Skin of body (tissue), 2 donors: ENCODE results near the gene RFC5. TPM values are rescaled to one million over a fixed set of nuclear protein-coding genes. Genes with fewer than 3 reads are reported as not detected.
"Not testable (repeated sequence)": the region's sequence is repeated elsewhere in the genome, so short reads cannot be mapped to it uniquely, and the experiment has no call there.

Experiments used
- DNase-seq: peaks from one replicate; lab custom pipeline; 2025; lab: John Stamatoyannopoulos, UW
- total RNA-seq: library from RNA; depleted of rRNA; stranded (reverse); fragments of >200 nt; gene quantifications from one replicate; pipeline ENCODE4 v1.2.3, GENCODE V29; 2014

Gene RFC5, protein sequence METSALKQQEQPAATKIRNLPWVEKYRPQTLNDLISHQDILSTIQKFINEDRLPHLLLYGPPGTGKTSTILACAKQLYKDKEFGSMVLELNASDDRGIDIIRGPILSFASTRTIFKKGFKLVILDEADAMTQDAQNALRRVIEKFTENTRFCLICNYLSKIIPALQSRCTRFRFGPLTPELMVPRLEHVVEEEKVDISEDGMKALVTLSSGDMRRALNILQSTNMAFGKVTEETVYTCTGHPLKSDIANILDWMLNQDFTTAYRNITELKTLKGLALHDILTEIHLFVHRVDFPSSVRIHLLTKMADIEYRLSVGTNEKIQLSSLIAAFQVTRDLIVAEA
- 16.5 TPM for total RNA-seq

DNA sequence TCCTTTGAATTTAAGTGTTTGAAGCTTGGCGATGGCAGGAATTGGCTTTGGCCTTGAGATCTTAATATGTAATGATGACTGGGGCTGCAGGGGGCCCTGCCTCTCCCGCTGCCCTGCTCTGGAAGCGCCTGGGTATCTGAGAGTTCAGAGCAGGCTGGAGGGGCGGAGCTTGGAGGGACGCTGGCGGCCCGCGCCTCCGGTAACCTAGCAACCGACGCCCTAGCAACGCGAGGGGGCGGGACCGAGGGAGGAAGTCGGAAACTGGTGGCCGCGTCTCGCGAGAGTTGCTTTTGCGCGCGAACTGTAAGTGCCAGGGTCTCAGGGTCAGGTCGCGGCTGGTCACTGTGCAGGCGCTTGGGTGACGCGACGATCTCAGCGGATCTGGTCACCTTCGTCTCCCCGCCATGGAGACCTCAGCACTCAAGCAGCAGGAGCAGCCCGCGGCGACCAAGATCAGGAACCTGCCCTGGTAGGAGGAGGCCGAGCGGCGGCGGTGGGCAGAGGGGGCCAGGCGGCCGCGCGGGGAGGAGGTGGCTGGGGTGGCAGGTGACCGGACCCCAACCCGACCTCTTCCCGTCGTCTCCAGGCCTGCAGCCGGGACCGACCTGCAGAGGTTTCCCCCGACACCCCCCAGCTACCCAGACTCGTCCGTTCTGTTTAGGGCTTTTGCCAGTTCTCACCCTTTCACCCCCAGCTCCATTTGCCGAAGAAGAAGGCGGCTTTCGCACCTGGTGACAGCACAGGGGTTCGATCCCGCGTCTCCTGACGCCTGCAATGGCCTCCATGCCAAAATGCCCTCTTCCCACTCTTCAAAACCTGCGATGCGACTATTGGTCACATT, at the start of gene RFC5:
TSS of gene RFC5 (plus strand) at position 280 of the 841 bp plus-strand sequence. CDS start at position 405, 125 bp downstream.
- peak; percentile 95 for DNase-seq

DNA sequence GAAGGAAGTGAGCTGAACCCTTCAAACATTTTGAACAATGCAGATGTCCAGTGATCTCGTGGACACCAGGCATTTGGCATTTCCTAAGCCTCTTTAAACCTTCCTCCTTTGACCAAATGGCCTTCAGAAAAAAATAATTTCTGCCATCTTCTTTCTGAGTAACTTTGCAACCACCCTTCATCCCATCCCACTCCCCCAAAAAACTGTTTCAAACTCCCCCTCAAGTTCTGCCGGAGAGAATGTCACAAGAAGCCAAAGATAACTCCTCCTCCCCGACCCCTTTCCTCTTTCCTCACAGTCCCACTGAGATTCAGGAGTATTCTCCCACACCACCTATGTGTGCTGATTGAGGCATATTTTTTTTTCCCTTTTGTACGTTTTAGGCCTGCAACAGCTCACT, 49.5 kb upstream of the RFC5 start:
- no peak for DNase-seq

DNA sequence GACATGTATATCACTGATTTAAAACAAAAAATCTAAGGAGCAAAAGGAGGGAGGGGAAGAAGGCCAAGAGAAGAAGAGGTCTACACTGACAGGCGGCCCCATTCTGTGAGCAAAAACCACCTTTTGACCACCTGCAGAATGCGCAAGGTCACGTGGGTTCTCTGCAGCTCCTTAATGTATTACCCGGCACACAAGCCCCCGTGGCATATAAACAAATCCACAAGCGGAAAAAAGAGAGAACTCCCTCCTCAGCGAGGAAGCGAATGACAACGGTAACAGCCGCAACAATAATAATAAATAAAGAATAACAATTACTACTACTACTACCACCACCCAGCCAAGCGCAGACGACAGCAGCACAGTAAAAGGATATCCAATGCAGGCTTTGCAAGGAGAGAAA, 49.0 kb upstream of the RFC5 start:
- DNase-seq, result no peak

DNA sequence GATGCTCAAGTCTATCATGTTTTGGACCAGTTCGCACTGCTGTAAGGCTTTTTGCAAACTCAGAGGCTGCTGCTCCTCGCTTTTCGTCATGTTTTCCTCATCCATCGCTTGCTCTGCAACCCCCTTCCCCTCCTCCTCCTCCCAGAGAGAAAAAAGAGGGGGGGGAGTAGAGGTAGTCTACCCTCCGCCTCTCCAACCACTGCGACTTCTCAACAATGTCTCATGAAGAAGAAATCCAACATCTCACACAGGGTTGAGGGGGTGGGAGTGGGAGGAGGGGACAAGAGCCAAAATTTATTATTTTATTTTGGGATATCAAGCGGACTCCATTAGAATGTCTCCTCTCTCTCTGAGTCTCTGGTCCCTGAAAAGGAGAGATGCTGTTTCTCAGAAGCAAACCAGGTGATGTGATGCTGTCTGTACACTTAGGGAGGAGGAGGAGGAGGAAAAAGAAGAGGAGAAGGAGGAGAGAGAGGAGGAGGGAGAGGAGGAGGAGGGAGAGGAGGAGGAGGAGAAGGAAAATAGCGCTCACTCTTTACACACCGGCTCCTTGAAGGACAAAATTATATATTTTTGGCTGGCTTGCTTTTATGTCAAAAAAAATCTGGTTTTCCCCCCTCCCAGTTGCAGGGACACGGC, 48.2 kb upstream of the RFC5 start:
- DNase-seq, result no peak

DNA sequence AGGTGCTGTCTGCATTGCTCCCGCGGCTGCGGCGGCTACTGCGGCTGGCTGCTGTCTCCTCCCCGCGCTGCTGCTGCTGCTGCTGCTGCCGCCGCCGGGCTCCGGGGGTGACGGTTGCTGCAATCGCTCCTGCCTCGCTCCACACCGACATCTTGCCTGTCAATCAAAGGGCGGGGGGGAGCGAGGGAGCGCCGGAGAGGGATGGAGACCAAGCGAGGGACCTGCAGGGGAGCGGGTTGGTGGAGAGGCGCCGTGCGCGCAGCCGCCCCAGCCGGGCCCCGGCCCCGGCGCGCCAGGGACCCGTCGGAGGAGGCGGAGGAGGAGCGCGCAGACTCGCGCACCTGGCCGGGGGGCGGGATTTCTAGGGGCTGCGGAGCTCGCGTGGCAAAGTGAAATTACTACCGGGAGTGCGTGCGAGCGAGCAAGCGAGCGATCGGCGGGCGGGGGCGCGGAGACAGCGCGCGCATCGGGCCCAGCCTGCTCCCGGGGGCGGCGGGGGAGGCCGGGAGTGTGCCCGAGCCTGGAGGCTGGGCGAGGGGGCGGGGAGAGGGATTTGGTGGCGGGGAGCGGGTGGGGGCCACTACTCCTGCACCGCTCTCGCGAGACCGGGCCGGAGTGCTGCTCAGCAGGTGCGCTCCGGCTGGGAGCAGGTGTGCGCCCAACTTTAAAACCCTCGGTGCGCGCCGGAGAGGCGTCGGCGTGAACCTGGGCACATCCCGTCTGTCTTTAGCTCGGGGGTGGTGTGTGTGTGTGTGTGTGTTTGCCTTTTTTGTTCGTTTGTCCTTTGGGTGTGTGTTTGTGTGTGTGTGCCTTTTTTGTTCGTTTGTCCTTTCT, 47.5 kb upstream of the RFC5 start, which contains the start of gene KSR2:
TSS of gene KSR2 (minus strand) at position 165 of the 834 bp plus-strand sequence. CDS start 735 bp downstream, outside the sequence.
- DNase-seq, result no peak

DNA sequence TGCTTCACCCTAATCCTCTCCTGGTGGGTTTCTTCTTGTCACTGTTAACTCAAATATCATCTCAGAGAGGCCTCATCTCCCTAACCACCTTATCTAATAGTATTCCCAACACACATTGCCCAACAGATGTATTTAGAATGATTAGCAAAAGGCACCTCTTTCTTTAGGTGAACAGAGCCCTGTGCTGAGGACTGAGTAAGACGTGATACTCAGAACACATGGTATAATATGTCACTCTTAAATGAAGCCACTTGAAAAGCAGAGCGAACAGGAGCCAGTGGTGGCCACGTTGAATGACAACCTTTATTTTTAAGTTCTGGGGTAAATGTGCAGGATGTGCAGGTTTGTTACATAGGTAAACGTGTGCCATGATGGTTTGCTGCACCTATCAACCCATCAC, 46.2 kb upstream of the RFC5 start:
- DNase-seq, result no peak

DNA sequence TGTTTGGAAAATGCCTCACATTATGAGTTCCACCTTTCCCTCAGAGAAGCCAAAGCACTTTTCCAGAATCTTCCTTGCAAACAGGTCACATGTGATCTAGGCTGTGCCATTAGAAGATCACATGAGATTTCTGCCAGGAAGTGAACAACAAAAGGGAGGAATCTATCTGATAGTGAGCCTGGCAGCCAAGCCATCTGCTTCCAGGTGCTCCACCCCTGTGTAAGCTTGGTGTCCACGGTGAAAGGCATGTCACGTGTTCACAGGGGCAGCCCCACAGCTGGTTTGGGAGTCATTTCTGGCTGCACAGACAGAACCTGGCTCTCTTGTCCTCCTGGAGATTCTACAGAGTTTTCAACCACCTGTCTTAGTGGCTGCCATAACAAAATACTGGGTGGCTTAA, 44.2 kb upstream of the RFC5 start:
- no peak for DNase-seq

DNA sequence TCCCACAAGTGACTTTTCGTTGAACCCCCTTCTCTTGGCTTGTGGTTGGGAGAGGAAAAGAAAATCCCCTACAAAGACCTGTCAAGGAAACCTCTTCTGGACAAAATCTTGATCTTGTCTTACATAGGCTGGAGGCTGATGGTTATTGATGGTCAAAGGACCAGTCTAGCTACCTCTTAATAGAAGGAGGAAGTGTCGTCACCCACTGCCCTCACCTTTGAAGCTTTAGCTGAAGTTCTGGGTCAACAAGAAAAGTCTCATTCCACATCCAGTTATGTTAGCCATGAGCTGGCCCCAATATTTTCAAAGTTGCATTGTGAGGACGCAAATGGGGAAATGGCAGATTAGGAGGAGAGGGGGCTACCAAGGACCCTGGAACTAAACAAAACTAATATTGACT, 41.5 kb upstream of the RFC5 start:
- DNase-seq, result no peak

DNA sequence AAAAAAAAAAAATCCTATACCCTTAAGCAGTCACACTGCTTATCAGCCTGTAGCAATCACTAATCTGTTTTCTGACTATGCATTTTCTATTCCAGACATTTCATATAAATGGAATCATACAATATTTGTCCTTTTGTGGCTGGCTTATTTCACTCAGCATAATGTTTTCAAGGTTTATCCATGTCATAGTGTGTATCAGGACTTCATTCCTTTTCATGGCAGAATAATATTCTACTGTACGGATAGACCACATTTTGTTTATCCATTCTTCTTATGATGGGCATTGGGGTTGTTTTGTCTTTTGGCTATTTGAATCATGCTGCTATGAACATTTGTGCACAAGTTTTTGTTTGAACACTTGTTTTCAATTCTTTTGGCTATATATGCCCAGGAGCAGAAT, 39.1 kb upstream of the RFC5 start:
- DNase-seq, result no peak

DNA sequence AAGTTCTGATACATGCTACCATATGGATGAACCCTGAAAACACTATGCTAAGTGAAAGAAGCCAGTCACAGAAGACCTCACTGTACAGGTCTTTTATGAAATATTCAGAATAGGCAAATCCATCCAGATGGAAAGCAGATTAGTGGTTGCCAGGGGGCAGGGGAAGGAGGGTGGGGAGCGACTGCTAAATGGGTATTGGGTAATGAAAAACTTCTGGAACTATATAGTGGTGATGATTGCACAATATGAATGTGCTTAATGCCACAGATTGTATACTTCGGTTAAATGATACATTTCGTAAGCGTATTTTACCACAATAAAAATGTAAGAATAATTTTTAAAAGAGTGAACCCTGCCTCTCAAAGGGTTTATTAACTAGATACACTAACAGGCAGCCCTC, 35.9 kb upstream of the RFC5 start:
- DNase-seq, result peak; percentile 10

DNA sequence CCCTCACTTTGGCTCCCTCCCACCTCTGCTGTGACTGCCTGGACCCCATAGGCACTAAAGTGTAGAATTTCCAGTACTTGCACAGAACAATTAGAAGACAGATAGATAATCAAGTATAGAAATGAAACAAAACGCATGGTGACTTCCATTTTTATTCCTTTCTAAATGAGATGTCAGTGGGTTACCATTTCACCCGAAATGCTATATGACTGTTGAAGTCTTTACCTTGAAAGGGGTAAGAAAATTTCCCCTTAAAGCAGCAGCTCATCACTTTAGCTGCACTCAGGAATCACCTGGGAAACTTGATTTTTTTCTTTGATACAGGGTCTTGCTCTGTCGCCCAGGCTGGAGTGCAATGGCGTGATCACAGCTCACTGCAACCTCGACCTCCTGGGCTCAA, 35.2 kb upstream of the RFC5 start:
- DNase-seq, result no peak

DNA sequence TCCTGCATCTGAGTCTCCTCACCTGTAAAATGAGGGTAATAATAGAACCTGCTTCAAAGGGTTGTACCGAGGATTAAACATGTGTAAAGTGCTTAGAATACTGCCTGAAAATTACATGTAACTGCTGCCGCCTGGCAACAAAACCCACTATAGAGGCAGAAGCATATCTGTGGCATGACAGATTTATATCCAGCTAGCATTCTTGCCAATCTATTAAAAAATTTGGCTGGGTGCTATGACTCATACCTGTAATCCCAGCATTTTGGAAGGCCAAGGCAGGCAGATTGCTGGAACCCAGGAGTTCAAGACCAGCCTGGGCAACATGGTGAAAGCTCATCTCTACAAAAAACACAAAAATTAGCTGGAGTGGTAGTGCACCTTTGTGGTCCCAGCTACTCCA, 31.3 kb upstream of the RFC5 start:
- DNase-seq, result no peak

DNA sequence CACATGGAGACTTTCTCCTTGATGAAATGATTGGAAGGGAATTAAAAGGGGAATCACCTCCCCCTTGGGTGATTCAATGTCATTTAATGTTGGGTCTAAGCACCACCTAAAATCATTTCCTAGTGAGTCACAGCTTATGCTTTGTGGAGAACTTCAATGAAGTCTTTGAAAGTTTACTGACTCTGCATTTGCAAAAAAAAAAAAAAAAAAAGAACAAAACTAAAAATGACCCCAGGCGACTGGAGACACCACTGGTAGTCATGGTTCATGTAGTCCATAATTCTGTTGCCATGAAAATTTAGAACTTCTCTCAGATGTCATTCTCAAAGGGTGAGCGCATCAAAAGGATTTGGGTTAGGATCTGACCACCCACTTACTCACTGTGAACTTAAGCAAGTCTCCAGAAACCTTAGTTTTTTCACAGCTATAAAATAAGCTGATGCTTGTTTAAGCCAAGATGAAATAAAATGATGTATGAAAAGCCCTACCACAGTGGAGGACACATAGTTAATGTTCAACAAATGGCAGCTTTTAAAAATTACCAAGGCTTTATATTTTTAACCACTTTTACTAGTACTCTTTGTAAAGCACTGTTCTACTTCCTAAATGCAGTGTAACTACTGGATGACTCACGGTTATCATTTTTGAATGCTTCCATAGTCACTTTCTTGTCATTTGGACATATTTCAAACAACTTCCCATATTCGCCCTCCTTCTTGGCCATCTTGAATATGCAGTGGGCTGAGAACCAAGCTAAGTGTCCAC, 29.6 kb upstream of the RFC5 start:
- no peak for DNase-seq

DNA sequence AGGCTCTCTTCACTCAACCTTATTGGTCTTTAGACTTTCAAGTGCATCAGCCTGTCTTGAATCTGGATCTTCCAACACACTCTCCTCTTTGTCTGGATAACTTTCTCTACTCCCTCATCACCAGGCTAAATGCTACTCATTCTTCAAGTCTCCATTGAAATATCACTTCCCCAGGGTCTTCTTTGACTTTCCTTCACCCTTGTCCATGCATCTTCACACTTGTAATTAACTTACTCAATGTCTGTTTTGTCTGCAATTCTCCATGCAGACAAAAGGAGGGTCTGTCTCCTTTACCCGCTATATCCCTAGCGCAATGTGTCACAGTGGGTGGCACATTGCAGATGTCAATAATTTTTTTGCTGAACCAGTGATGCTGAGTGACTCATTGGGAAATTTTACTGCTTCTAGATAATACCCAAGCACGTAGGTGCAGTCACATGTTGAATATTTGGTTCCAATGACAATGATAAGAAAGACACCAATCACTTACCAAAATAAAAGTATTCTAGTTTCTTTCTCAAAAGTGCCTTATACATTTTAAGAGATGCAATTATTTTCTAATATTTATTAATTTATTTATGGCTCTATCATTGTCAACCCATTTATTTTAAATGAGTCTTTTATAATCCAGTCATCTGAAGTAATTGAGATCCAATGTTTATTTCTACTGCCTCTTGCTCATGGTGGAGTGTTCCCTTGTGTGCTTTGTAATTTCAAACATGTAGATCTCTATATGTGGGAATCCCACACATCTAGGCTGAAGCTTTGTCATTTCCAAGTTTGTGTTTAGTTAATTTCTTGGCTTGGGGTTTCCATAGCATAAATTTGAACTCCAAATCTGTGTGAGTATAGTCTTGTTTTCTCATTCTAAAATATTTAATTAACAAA, 21.7 kb upstream of the RFC5 start:
- DNase-seq, result no peak

DNA sequence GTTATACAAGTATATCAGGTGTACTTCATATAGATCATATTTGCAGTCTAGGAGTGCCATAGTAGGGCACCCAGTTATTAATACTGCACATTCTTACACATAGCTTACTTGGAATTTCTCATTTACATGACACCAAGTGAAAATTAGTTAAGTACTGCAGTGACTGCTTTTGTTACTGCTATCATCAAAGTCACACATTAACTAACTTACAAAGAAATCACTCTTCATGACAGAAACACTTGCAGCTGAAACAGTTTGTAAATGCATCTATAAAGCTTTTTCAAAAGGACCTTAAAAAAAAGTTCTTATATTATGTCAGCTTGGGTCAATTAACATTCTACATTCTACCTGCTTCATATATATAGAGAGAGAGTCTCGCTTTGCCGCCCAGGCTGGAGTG, 17.8 kb upstream of the RFC5 start:
- DNase-seq, result no peak

DNA sequence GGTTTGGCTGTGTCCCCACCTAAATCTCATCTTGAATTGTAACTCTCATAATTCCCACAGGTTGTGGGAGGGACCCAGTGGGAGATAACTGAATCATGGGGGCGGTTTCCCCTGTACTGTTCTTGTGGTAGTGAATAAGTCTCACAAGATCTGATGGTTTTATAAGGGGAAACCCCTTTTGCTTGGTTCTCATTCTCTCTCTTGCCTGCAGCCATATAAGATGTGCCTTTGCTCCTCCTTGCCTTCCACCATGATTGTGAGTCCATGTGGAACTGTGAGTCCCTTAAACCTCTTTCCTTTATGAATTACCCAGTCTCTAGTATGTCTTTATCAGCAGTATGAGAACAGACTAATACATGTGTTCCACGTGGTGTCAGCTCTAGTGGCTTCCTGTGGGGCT, 16.7 kb upstream of the RFC5 start:
- not testable (repeated sequence) for DNase-seq

DNA sequence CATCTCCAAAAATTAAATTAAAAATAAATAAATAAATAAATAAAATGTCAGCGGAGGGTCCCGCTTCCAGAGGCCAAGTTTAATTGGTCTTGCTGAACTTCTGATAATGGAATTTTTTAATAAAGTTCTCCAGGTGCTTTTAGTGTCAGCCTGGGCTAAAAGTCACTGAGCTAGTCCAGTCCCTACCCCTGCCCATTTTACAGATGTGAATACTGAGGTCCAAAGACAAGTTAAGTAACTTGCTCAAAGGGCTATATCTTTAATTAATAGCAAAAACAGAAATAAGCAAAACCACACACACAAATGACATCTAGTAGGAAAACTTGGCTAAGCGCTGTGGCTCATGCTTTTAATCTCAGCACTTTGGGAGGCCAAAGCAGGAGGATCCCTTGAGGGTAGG, 5.6 kb upstream of the RFC5 start:
- DNase-seq, result no peak

DNA sequence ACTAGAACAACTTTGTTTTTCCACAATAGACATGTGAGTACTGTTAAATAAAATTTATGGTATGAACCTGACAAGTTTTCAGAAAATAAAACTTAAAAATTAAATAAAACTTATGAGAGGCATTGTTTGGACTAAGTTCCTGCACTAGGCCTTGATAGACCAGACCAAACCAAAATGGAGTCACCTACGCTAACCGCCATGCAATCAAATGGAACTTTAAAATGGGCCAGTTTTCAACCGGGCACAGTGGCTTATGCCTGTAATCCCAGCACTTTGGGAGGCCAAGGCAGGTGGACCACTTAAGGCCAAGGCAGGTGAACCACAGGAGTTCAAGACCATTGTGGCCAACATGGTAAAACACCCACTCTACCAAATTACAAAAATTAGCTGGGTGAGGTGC, 5.1 kb upstream of the RFC5 start:
- no peak for DNase-seq

DNA sequence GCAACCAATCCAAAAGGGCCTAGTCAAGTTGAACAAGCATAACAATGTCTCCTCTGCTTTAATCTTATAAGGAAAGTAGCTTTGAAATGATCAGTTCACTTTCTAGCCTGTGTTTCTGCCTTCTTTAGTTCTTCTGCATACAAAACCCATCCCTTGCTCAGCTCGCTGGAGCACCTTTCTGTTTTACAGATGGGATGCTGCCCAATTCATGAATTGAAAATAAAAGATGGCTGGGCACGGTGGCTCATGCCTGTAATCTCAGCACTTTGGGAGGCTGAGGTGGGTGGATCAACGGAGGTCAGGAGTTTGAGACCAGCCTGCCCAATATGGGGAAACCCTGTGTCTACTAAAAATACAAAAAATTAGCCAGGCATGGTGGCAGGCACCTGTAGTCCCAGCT, 4.5 kb upstream of the RFC5 start:
- DNase-seq, result no peak

DNA sequence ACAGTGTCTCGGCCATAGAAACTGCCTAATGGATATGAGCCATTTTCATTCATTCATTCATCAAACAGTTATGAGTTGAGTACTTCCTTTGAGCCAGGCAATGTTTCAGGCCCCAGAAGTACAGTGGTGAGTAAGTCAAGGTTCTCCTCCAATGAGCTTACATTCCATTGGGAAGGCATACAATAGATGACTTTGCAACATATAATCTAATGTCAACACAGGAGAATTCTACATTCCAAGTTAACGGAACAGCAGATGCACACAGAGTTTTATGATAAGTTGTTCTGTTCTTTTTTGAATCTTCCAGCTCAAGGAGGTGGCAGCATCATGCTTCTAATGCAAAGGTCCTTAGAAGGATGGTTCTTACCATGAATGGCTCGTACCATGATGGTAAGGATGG, 3.2 kb upstream of the RFC5 start:
- DNase-seq, result no peak
